GM12892 (cell line): ENCODE results near the gene DNAL1.

Experiments
- POLR2A ChIP-seq: IDR thresholded peaks from 2 replicates; pipeline ENCODE4 v1.6.1; 2011; ENCODE audit warnings: low read depth, low read length, control low read depth
- POLR2AphosphoS5 ChIP-seq: IDR thresholded peaks from 2 replicates; pipeline ENCODE4 v1.6.1; 2011; ENCODE audit warnings: low read depth, low read length, control low read depth

DNA sequence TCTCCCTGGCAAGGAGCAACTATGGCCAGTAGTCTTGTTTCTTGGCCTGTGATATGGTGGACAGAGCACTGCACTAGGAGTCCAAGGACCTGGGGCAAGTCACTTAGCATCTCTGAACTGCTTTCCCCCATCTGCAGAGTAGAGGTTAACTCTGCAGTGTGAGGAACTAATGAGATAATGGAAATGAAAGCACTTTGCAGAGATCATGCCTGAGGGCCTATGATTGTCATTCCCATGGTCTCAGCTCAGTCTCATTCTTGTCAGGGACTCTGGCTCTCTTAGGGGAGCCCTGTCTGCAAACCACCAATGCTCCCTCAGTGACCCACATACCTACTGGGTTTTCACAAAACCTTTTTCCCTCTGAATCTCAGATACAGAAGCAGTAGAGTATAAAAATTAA is 75.8 kb downstream of the DNAL1 start:
- TF ChIP-seq POLR2A (no peak), POLR2AphosphoS5 (no peak)
